ENCODE measurements around the gene AHNAK2. TPM values are rescaled to one million over a fixed set of nuclear protein-coding genes. Genes with fewer than 3 reads are reported as not detected.
"Not testable (repeated sequence)": the region's sequence is repeated elsewhere in the genome, so short reads cannot be mapped to it uniquely, and the experiment has no call there.

Gene AHNAK2
- polyA plus RNA-seq, 4 donors, result 1.3 to 2.1 (median 1.8) TPM

DNA sequence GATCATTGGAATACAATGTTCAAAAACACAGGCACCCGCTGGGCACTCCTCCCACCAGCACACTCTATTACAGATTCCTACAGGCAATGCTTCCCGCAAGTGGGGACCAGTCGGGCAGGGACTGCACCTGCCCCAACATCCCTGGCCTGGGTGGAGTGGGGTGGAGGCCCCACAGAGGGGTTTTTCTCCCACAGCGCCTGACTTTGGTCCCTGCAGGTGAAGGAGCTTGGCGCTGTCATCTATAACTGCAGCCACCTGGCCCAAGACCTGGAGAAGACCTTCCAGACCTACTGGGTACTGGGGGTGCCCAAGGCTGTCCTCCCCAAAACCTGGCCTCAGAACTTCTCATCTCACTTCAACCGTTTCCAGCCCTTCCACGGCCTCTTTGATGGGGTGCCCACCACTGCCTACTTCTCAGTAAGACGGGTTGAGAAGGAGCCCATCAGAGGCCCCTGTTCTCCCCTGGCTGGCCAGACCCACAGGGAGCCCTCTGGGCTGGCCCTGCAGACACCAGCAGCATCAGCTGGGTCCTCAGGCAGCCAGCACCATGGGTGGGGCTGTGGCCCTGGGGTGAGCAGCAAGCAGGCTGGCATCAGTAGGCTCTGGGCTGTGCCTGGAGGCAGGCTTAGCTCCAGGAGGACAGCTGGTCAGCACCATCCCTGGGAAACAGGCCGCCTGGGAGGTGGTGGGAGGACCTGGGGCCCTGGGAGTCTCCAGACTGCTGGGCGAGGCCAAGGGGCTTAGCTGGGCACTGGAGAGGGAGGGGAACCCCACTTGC, 47.5 kb downstream of the AHNAK2 start:
- no peak for DNase-seq (ENCODE audit: low read depth in 4 of 4, low spot score in 3 of 4)

DNA sequence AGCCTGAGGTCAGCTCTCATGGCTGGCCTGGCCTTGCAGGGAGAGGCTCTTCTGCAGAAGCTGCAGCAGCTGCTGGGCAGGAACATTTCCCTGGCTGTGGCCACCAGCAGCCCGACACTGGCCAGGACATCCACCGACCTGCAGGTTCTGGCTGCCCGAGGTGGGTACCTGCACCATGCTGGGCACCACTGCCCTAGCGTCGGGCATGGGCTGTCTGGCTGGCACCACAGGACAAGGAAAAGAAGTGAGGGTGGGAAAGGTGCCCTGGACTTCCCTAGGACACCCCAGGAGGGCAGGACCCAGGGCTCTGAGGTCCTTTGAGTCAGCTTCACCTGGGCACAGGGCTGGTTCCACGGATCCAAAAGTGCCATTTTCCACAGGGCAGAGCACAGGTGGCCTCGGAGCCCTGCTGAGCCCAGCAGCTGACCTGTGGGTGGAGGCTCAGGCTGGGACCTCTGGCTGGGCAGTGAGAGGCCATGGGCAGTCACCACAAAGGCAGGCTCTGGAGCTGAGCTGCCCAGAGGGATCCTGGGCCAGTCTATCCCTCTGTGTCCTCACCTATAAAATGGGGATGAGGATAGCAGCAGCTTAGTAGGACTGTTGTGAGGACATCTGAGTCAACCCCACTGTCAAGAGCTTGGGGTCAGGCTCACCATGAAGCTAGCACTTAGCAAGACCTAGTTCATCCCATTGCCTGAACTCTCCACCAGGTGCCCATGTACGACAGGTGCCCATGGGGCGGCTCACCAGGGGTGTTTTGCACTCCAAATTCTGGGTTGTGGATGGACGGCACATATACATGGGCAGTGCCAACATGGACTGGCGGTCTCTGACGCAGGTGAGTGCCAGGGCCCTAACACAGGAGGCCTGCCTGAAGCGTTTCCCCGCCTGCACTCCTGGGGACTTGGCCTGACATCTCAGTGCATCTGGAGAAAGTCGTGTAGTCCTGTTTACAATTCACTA, 48.6 kb downstream of the AHNAK2 start:
- DNase-seq (ENCODE audit: low read depth in 4 of 4, low spot score in 3 of 4), result no peak

- no peak for DNase-seq (ENCODE audit: low read depth in 4 of 4, low spot score in 3 of 4)
Measured at GRCh38 chr14:104928391-104929133, 49.6 kb downstream of the AHNAK2 start.

DNA sequence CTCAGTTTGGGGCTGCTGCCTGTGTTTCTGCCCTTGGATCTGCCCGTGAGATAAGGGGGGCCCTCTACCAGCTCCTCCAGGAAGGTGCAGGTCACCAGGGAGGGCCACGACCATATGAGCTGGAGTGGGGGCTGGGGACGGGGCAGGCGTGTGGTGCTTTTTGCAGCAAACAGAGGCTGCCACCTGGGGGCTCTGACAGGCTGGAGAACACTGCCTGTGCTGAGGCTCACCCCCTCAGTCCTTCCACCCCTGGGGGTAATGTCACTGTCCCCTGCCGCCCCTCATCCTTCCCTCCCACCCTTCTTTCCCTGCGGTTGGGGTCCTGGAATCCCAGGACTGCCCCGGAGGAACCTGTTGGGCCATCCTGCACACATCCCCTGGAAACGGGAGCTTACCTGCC, 50.3 kb downstream of the AHNAK2 start:
- DNase-seq (ENCODE audit: low read depth in 4 of 4, low spot score in 3 of 4), result no peak

DNA sequence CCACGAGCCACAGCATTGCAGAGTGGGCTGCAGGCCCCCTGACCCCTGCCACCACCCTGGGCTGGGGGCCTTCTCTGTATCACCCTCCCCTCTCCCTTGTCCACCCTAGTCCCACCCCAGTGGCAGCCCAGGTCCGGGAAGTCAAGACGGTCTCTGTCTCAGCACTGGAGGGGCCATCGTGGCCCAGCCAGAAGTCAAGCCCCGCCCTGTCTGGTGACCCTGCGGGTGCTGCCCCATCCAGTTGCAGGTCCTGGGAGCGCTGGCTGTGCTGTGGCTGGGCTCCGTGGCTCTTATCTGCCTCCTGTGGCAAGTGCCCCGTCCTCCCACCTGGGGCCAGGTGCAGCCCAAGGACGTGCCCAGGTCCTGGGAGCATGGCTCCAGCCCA, 50.8 kb downstream of the AHNAK2 start:
- no peak for DNase-seq (ENCODE audit: low read depth in 4 of 4, low spot score in 3 of 4)

DNA sequence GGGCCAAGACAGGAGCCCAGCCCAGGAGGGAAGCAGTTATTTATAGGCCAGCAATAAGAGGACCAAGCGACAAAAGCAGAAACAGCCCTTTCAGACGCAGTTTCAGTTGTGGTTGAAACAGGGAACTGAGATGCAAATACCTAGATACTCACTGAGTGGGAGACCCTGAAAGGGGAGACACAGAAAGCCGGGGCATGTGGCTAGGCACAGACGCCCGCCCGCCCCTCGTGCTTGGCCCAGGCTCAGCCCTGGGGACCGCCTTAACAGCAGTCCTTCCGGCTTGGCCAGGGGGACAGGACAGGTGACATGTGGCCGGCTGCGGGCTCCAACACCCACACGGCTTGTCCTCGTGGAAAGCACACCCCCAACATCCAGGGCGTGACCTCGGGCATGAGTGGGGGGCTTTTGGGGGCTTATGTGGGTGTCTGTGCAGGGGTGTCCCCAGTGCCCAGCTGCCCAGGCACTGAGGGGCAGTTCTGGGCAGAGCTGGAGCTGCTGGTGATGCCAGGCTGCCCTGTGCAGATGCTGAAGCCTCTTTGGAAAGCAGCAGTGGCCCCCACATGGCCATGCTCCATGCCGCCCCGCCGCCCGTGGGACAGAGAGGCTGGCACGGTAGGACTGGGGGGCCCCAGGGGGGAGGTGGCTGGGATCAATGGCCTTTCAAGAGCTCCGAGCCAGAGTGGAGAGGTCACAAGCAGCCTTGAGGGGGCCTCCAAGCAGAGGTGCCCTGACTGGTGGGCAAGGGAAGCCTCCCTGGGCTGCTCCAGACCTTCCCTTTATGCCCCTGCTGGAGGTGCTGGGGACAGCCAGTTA, 51.3 kb downstream of the AHNAK2 start:
- no peak for DNase-seq (ENCODE audit: low read depth in 4 of 4, low spot score in 3 of 4)

GRCh38 chr14:104925855-104926609, 52.1 kb downstream of the AHNAK2 start:
- no peak for DNase-seq (ENCODE audit: low read depth in 4 of 4, low spot score in 3 of 4)

DNA sequence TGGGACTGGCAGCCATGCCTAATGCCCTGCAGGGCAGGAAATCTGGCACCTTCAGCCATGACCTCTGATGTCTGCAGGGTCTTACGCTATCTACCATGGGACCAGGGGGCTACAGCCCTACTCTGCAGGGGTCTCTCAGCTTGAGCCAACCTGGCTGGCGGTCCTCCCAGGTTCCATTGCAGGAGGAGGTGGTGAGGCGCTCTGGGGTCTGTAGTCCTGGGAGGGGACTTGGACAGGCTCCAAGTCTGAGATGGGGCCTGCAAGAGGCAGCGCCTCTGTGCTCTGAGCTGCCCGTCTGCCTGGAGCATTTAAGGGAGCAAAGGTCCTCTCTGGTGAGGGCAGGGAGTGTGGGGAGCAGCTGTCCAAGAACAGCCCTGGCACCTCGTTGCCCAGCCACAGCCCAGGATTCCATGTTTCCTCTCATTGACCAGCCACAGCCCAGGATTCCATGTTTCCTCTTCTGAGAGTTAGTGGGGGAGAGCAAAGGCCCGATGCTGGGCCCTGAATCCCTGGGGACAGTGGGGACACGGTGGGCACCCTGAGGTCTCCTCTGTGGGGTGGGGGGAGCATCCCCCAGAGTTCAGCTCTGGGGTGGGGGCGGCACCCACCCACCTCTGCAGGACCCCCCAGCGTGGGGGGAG, 52.8 kb downstream of the AHNAK2 start:
- DNase-seq (ENCODE audit: low read depth in 4 of 4, low spot score in 3 of 4), result no peak

DNA sequence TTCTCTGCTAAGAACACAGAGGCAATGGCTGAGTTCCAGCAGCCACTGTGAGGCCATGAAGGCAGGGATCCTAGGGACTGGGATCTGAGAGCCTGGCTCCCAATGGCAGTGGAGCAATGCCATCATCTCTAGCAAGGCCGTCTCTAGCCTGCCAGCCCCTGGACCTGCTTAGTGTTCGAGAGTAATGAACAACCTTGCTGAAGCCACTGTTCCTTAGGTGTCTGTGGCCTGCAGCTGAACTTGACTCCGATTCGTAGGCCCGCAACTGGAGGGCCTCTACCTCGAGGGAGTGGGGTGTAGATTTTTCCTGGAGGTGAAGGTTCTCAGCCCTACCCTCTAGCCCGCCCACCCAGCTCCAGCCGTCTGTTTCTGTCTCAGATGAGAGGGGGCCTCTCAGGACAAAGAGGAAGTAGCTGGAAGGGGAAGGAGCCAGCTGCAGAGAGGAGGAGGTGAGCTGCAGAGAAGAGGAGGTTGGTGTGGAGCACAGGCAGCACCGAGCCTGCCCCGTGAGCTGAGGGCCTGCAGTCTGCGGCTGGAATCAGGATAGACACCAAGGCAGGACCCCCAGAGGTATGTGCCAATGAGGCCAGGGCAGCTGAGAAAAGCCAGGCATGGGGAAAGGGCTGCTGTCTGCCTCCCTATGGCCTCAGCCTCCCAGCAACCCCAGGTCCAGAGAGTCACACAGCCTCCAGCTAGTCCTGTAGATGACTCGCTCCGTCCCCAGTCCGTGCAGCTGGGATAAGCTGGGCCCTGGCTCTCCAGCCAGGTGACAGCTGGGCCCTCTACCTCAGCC, 53.6 kb downstream of the AHNAK2 start, which contains the start of gene PLD4:
Gene PLD4, plus strand, starts transcription at position 459 of the 793 bp plus-strand sequence. CDS start 2,262 bp downstream, outside the sequence.
- no peak for DNase-seq (ENCODE audit: low read depth in 4 of 4, low spot score in 3 of 4)

DNA sequence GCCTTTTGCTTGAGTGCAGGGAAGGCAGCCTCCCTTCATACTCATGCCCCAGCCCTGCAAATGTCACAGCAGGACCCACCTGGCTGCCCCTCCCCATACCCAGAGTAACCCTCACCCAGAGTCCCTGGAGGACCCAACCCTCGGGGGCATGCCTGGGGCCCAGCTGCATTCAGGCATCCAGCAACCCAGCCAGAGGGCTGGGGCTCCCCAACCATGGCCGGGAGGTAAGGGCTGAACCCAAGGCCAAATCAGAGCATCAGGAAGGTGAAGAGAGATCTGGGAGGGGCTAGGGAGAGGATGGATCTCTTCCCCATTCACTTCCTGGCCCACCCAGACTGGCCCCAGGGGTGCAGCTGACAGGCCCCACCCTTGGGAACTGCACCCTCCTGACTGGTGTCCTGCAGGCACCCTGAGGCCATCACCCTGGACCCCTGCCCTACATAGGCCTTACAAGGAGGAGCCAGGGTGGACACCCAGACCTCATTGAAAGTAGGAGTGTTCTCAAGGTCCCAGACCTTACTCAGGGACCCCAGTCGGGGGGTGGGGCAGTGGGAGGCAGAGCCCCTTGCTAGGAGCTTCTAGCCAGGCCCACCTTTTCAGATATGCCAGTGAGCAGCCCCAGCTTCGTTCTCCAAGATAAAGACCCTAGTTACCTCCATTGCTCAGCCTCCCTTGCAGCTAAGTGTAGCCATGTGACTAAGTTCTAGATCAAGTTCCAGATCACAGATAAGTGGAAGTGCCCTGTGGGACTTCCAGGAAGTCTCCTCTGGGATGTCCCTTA, 54.3 kb downstream of the AHNAK2 start:
- DNase-seq (ENCODE audit: low read depth in 4 of 4, low spot score in 3 of 4), result no peak

- no peak for DNase-seq (ENCODE audit: low read depth in 4 of 4, low spot score in 3 of 4)
Measured at GRCh38 chr14:104919993-104920315, 58.2 kb downstream of the AHNAK2 start.

DNA sequence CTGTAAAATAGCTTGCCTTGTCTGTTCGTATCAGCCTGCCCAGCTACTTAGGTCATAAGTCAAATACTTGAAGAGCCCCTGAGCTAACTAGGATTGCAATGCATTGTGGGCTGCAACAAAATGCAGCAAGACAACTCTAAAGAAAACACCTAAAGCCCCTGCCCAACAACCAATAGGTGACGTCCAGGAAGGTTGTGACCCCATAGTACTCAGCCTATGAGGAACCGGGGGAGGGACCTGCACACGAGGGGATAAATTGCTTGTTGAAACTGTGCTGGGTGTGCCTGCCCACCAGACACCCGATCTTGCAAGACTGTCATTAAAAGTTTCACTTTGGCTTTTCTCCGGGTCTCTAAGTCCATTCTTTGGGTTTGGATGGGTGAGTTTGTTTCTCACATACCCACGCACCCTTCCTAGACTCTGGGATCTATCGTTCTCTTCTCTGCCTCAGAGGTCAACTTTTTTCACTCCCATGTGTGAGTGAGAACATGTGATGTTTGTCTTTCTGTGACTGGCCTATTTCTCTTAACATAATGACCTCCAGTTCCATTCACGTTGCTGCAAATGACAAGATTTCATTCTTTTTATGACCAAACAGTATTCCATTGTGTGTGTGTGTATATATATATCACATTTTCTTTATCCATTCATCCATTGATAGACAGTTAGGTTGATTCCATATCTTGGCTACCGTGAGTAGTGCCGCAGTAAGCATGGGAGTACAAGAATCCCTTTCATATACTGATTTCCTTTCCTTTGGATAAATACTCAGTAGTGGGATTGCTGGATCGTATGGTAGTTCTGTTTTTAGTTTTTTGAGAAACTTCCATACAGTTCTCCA, 58.8 kb downstream of the AHNAK2 start:
- not testable (repeated sequence) for DNase-seq (ENCODE audit: low read depth in 4 of 4, low spot score in 3 of 4)

GRCh38 chr14:104917993-104918392, 60.2 kb downstream of the AHNAK2 start:
- no peak for DNase-seq (ENCODE audit: low read depth in 4 of 4, low spot score in 3 of 4)

GRCh38 chr14:104917116-104917515, 61.1 kb downstream of the AHNAK2 start:
- DNase-seq (ENCODE audit: low read depth in 4 of 4, low spot score in 3 of 4), result no peak

DNA sequence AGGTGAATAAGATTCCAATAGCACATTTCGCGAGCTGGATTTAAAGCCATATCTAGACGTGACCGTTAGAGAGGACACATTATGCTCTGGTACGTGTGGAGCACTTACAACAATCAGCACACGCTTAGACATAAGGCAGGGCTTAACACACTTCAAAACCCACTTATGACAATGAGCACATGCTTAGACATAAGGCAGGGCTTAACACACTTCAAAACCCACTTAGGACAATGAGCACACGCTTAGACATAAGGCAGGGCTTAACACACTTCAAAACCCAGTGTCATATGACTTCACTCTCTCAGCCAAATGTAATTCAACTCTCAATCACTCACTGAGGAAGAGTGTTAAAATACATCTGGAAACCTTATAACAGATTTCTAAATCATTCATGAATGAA, 64.7 kb downstream of the AHNAK2 start:
- no peak for DNase-seq (ENCODE audit: low read depth in 4 of 4, low spot score in 3 of 4)

DNA sequence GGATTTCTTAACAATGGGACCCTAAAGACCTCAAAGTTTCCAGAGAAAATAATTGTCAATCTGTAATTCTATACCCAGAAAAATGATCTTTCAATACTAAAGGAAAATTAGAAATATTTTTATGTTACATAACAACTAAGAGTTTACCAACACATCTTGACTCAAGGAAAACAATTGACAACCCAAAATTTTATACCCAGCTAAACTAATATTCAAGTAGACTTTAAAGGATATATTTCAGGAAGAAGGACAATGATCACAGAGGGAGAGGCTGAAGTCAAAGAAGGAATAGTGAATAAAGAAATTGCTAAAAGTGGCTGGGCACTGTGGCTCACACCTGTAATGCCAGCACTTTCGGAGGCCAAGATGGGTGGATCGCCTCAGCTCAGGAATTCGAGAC, 66.1 kb downstream of the AHNAK2 start:
- DNase-seq (ENCODE audit: low read depth in 4 of 4, low spot score in 3 of 4), result no peak
